A549 (cell line): ENCODE measurements around the gene SPTLC3.

ENCODE experiments used
- CBX2 ChIP-seq: fragments of 200-600 bp; sonication (generic); IDR thresholded peaks from 2 replicates; pipeline ENCODE4 v1.6.1; 2016; ENCODE audit warnings: low read depth, mild to moderate bottlenecking, borderline replicate concordance
- CHD2 ChIP-seq: fragments of 150-350 bp; IDR thresholded peaks from 2 replicates; pipeline ENCODE4 v1.6.1; 2014; ENCODE audit warnings: low read length; ENCODE audit not compliant: partially characterized antibody
- EP300 ChIP-seq, 2 experiments: fragments of >200 bp; sonication (Bioruptor Twin); formaldehyde crosslinking; IDR thresholded peaks; 2 replicates in 1 of 2; 3 replicates in 1 of 2; pipeline ENCODE4 v1.6.1; 2016 to 2017
- FOSL2 ChIP-seq, 2 experiments: fragments of 450-650 bp in 1 of 2; fragments of >200 bp in 1 of 2; sonication (Bioruptor Twin) in 1 of 2; formaldehyde crosslinking; IDR thresholded peaks; 2 replicates each; pipeline versions ENCODE4 v1.5.0 to v1.6.1; 2016 to 2020; ENCODE audit warnings: mild to moderate bottlenecking in 1 of 2, moderate library complexity in 1 of 2
- PHF8 ChIP-seq: fragments of 200-600 bp; sonication (generic); IDR thresholded peaks from 2 replicates; pipeline ENCODE4 v1.6.1; 2016; ENCODE audit warnings: low read depth, mild to moderate bottlenecking, antibody characterized with exemption, moderate library complexity, borderline replicate concordance
- POLR2A ChIP-seq: IDR thresholded peaks from 2 replicates; pipeline ENCODE4 v1.6.1; 2012; ENCODE audit warnings: mild to moderate bottlenecking, low read length
- POLR2AphosphoS2 ChIP-seq: conservative IDR thresholded peaks from 2 replicates; pipeline ENCODE4 v1.6.1; 2012; ENCODE audit warnings: low read length, improper control_type of control experiment, inconsistent platforms
- SMC3 ChIP-seq: fragments of >200 bp; sonication (Bioruptor Twin); formaldehyde crosslinking; IDR thresholded peaks from 3 replicates; pipeline ENCODE4 v1.6.1; 2018; ENCODE audit warnings: inconsistent platforms
- SREBF2 ChIP-seq: fragments of 450-650 bp; IDR thresholded peaks from 2 replicates; pipeline ENCODE4 v1.6.1; 2014; ENCODE audit warnings: mild to moderate bottlenecking, moderate library complexity
- TF ChIP-seq, protein P1 (sequence below): fragments of >200 bp; sonication (Bioruptor Twin); formaldehyde crosslinking; IDR thresholded peaks from 3 replicates; pipeline ENCODE4 v1.5.1; 2016
- TF ChIP-seq, protein P2 (sequence below): fragments of 450-650 bp; IDR thresholded peaks from 2 replicates; pipeline ENCODE4 v1.6.1; 2014; ENCODE audit warnings: antibody characterized with exemption
- TF ChIP-seq, protein P3 (sequence below): IDR thresholded peaks from 2 replicates; pipeline ENCODE4 v1.6.1; 2012
- TF ChIP-seq, protein P4 (sequence below): fragments of 200-600 bp; sonication (generic); IDR thresholded peaks from 2 replicates; pipeline ENCODE4 v1.6.1; 2016; ENCODE audit warnings: antibody characterized with exemption, mild to moderate bottlenecking, moderate library complexity

DNA sequence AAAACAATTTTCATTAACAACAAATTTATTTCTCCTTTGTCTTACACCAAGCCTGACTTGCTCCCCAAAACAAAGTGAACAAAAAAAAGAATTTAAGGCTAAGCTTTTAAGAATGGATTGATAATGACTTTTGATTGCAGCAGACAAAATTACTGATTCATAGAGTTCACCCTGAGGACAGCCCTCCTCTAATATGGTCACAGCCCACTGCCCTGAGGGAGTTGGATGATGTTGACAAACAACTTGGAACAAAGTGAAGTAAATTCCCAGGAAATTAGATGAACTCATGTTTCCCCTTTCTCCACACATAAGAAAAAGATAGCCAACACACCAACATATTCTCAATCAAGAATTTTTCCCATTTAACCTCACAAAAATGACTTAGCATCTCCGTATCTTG, 204.6 kb downstream of the SPTLC3 start:
- TF ChIP-seq POLR2A (no peak), EP300 (IDR thresholded peaks at IDR 0.05) (no peak), CBX2 (no peak), SREBF2 (no peak), POLR2AphosphoS2 (no peak), SMC3 (no peak), FOSL2 (IDR thresholded peaks at IDR 0.05) (no peak), FOSL2 (CRISPR knock-in tag; IDR thresholded peaks at IDR 0.05) (no peak), CHD2 (no peak), PHF8 (no peak)
- TF ChIP-seq, protein P1, sequence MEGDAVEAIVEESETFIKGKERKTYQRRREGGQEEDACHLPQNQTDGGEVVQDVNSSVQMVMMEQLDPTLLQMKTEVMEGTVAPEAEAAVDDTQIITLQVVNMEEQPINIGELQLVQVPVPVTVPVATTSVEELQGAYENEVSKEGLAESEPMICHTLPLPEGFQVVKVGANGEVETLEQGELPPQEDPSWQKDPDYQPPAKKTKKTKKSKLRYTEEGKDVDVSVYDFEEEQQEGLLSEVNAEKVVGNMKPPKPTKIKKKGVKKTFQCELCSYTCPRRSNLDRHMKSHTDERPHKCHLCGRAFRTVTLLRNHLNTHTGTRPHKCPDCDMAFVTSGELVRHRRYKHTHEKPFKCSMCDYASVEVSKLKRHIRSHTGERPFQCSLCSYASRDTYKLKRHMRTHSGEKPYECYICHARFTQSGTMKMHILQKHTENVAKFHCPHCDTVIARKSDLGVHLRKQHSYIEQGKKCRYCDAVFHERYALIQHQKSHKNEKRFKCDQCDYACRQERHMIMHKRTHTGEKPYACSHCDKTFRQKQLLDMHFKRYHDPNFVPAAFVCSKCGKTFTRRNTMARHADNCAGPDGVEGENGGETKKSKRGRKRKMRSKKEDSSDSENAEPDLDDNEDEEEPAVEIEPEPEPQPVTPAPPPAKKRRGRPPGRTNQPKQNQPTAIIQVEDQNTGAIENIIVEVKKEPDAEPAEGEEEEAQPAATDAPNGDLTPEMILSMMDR: no peak
- TF ChIP-seq, protein P2, sequence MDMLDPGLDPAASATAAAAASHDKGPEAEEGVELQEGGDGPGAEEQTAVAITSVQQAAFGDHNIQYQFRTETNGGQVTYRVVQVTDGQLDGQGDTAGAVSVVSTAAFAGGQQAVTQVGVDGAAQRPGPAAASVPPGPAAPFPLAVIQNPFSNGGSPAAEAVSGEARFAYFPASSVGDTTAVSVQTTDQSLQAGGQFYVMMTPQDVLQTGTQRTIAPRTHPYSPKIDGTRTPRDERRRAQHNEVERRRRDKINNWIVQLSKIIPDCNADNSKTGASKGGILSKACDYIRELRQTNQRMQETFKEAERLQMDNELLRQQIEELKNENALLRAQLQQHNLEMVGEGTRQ: no peak
- TF ChIP-seq, protein P3, sequence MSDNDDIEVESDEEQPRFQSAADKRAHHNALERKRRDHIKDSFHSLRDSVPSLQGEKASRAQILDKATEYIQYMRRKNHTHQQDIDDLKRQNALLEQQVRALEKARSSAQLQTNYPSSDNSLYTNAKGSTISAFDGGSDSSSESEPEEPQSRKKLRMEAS: no peak
- TF ChIP-seq, protein P4, sequence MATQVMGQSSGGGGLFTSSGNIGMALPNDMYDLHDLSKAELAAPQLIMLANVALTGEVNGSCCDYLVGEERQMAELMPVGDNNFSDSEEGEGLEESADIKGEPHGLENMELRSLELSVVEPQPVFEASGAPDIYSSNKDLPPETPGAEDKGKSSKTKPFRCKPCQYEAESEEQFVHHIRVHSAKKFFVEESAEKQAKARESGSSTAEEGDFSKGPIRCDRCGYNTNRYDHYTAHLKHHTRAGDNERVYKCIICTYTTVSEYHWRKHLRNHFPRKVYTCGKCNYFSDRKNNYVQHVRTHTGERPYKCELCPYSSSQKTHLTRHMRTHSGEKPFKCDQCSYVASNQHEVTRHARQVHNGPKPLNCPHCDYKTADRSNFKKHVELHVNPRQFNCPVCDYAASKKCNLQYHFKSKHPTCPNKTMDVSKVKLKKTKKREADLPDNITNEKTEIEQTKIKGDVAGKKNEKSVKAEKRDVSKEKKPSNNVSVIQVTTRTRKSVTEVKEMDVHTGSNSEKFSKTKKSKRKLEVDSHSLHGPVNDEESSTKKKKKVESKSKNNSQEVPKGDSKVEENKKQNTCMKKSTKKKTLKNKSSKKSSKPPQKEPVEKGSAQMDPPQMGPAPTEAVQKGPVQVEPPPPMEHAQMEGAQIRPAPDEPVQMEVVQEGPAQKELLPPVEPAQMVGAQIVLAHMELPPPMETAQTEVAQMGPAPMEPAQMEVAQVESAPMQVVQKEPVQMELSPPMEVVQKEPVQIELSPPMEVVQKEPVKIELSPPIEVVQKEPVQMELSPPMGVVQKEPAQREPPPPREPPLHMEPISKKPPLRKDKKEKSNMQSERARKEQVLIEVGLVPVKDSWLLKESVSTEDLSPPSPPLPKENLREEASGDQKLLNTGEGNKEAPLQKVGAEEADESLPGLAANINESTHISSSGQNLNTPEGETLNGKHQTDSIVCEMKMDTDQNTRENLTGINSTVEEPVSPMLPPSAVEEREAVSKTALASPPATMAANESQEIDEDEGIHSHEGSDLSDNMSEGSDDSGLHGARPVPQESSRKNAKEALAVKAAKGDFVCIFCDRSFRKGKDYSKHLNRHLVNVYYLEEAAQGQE: no peak
